Measurements from ENCODE around the gene PMP22.

GRCh38 chr17:15181816-15182215, 83.3 kb downstream of the PMP22 start:
- TF ChIP-seq REST (IDR thresholded peaks at IDR 0.05; ENCODE audit: insufficient read depth in 1 of 2, low read depth in 2 of 2, low read length in 2 of 2) (no peak), POLR2AphosphoS5 (IDR thresholded peaks at IDR 0.05; ENCODE audit: low read depth, low read length) (no peak), SIN3A (IDR thresholded peaks at IDR 0.05; ENCODE audit: borderline replicate concordance, insufficient read depth, low read length) (no peak)

Data from PFSK-1 (cell line).